GM12878 (cell line): ENCODE measurements around the gene GPC3. TPM values are rescaled to one million over a fixed set of nuclear protein-coding genes. Genes with fewer than 3 reads are reported as not detected.

Experiments
- ATAC-seq: fragments of 200-7000 bp; cut with Tn5 transposase; 3 replicates; pipeline ENCODE4 v1.9.1; 2020; ENCODE audit warnings: mild to moderate bottlenecking, moderate library complexity
- BruUV-seq: library from RNA; stranded (reverse); fragments of 400-500 nt; replicated peaks from 2 replicates; lab custom pipeline; 2021; lab: Mats Ljungman, UMichigan
- CTCF ChIA-PET: fragments of 300-600 bp; sonication (Branson Sonifier 250); formaldehyde crosslinking; extraction: SDS; loops from one replicate; lab custom pipeline; 2021; ENCODE audit warnings: inconsistent platforms; lab: Yijun Ruan, JAX
- POLR2A ChIA-PET: fragments of 350-600 bp; formaldehyde crosslinking; extraction: SDS; loops from one replicate; lab custom pipeline; 2021; ENCODE audit warnings: inconsistent platforms; lab: Charles Lee
- RAD21 ChIA-PET: fragments of 300-600 bp; sonication (Branson Sonifier 250); formaldehyde crosslinking; loops from one replicate; lab custom pipeline; 2023; ENCODE audit warnings: antibody characterized with exemption; ENCODE audit not compliant: unreplicated experiment; lab: Charles Lee
- SMC1A ChIA-PET: fragments of 300-600 bp; sonication (Branson Sonifier 250); formaldehyde crosslinking; loops from one replicate; lab custom pipeline; 2023; ENCODE audit not compliant: unreplicated experiment, uncharacterized antibody; lab: Charles Lee
- DNase-seq: peaks from one replicate; pipeline ENCODE4 v3.0.0-alpha.2; 2011; ENCODE audit warnings: low read depth, low spot score
- FAIRE-seq: peaks from 3 replicates; lab custom pipeline; 2011; peaks lifted over from hg19 to GRCh38; lab: Jason Lieb, UNC
- H2AFZ ChIP-seq: 2 replicates; pipeline ENCODE4 v1.6.0; 2011; ENCODE audit warnings: low read depth, low read length, control low read depth; ENCODE audit not compliant: control insufficient read depth
- H3K27ac ChIP-seq: 2 replicates; pipeline ENCODE4 v1.5.1; 2011; ENCODE audit warnings: control low read depth; ENCODE audit not compliant: control insufficient read depth, insufficient read depth
- H3K27me3 ChIP-seq, 2 experiments: replicated peaks in 1 of 2; 2 replicates each; pipeline versions ENCODE4 v1.6.0 to v1.6.1; 2011; ENCODE audit warnings: low read length in 1 of 2; ENCODE audit not compliant: control insufficient read depth in 2 of 2, insufficient read depth in 2 of 2
- H3K36me3 ChIP-seq, 2 experiments: 2 replicates each; pipeline ENCODE4 v1.5.1; 2011; ENCODE audit warnings: low read length in 1 of 2; ENCODE audit not compliant: control insufficient read depth in 2 of 2, insufficient read depth in 2 of 2
- H3K4me1 ChIP-seq: 2 replicates; pipeline ENCODE4 v1.6.1; 2011; ENCODE audit warnings: mild to moderate bottlenecking, low read length, moderate library complexity, mixed read lengths; ENCODE audit not compliant: control insufficient read depth, insufficient read depth
- H3K4me2 ChIP-seq: 2 replicates; pipeline ENCODE4 v1.6.0; 2011; ENCODE audit warnings: control low read depth; ENCODE audit not compliant: control insufficient read depth, insufficient read depth
- H3K4me3 ChIP-seq: fragments of 200-600 bp; sonication (generic); 2 replicates; pipeline ENCODE4 v1.5.1; 2016
- H3K79me2 ChIP-seq: 2 replicates; pipeline ENCODE4 v1.6.0; 2011; ENCODE audit warnings: low read length; ENCODE audit not compliant: control insufficient read depth, insufficient read depth
- H3K9ac ChIP-seq: 2 replicates; pipeline ENCODE4 v1.8.0; 2011; ENCODE audit warnings: low read length, control low read depth, mixed read lengths; ENCODE audit not compliant: control insufficient read depth, insufficient read depth
- H3K9me3 ChIP-seq: replicated peaks from 3 replicates; pipeline ENCODE4 v1.5.1; 2011; ENCODE audit warnings: mild to moderate bottlenecking, low read length; ENCODE audit not compliant: control insufficient read depth, insufficient read depth
- H4K20me1 ChIP-seq: 2 replicates; pipeline ENCODE4 v1.6.0; 2011; ENCODE audit not compliant: control insufficient read depth, insufficient read depth
- CBX3 ChIP-seq: fragments of 200-600 bp; sonication (generic); IDR thresholded peaks from 2 replicates; pipeline ENCODE4 v1.6.1; 2016; ENCODE audit warnings: low read depth, borderline replicate concordance
- CUX1 ChIP-seq: IDR thresholded peaks from 2 replicates; pipeline ENCODE4 v1.6.1; 2012; ENCODE audit warnings: improper control_type of control experiment, low read depth, low read length; ENCODE audit not compliant: insufficient replicate concordance
- IRF3 ChIP-seq: fragments of 450-650 bp; IDR thresholded peaks from 2 replicates; pipeline ENCODE4 v1.6.1; 2014; ENCODE audit warnings: mild to moderate bottlenecking
- LARP7 ChIP-seq: fragments of 450-650 bp; IDR thresholded peaks from 2 replicates; pipeline ENCODE4 v1.6.1; 2017; ENCODE audit warnings: mild to moderate bottlenecking
- MEF2A ChIP-seq: IDR thresholded peaks from 2 replicates; pipeline ENCODE4 v1.6.1; 2011; ENCODE audit warnings: low read depth, mild to moderate bottlenecking, low read length, moderate library complexity; ENCODE audit not compliant: insufficient read depth
- MYC ChIP-seq: IDR thresholded peaks from 2 replicates; pipeline ENCODE4 v1.6.1; 2011; ENCODE audit warnings: mild to moderate bottlenecking, low read length, moderate library complexity, inconsistent platforms; ENCODE audit not compliant: insufficient read depth, insufficient replicate concordance, insufficient read length, severe bottlenecking
- SMARCA5 ChIP-seq: fragments of 450-650 bp; IDR thresholded peaks from 2 replicates; pipeline ENCODE4 v1.6.1; 2017; ENCODE audit warnings: mild to moderate bottlenecking
- YBX1 ChIP-seq: fragments of 450-650 bp; IDR thresholded peaks from 2 replicates; pipeline ENCODE4 v1.6.1; 2016; ENCODE audit warnings: antibody characterized with exemption
- WGBS: methylation state at CpG from one replicate; pipeline ENCODE4 v1.1.6; 2016; ENCODE audit warnings: low lambda C conversion rate; ENCODE audit not compliant: insufficient replicate concordance, insufficient coverage; ENCODE audit errors: missing lambda C conversion rate; 5-methylcytosine and 5-hydroxymethylcytosine counted together
- in situ Hi-C: fragments of 300-500 bp; cut with MboI; formaldehyde crosslinking; loops from 9 replicates; pipeline ENCODE4 v1.14.3; 2018; ENCODE audit warnings: mixed read lengths
- intact Hi-C: fragments of 100-400 bp; cut with micrococcal nuclease; formaldehyde crosslinking; loops from one replicate; pipeline ENCODE4 v1.14.2; 2022; ENCODE audit not compliant: unreplicated experiment
- polyA plus RNA-seq, 11 experiments: library from polyadenylated mRNA; depleted of rRNA in 4 of 11; unstranded in 6 of 11; stranded (reverse) in 5 of 11; fragments of >200 nt; fragmentation: Nextera tagmentation in 4 of 11; fragmentation: Illumina TruSeq in 1 of 11; extraction: Ambion mirVana in 4 of 11; extraction: Trizol in 1 of 11; gene quantifications; 1 replicate in 1 of 11; 2 replicates in 10 of 11; pipeline versions ENCODE4 v1.2.1 to v1.2.3, GENCODE V29; 2011 to 2016; ENCODE audit warnings: inconsistent platforms in 2 of 11, missing spikeins in 2 of 11, low read depth in 1 of 11
- total RNA-seq, 4 experiments: library from RNA; depleted of rRNA in 3 of 4; stranded (reverse); fragments of >200 nt in 3 of 4; fragmentation: Illumina TruSeq in 1 of 4; extraction: Trizol in 1 of 4; gene quantifications; 2 replicates each; pipeline versions ENCODE4 v1.2.1 to v1.2.3, GENCODE V29; 2013 to 2021
- TF ChIP-seq, protein P1 (sequence below): fragments of 450-650 bp; IDR thresholded peaks from 2 replicates; pipeline ENCODE4 v1.6.1; 2017; ENCODE audit warnings: mild to moderate bottlenecking
- TF ChIP-seq, protein P2 (sequence below): IDR thresholded peaks from 2 replicates; pipeline ENCODE4 v1.6.1; 2012; ENCODE audit warnings: low read depth, low read length, improper control_type of control experiment

Gene GPC3
- total and polyA plus RNA-seq, 10 of the 15 experiments (the other 5 are each of a cell fraction or from before 2014, with no cell fraction given) = 0.09 to 0.82 TPM; not detected in 8

DNA sequence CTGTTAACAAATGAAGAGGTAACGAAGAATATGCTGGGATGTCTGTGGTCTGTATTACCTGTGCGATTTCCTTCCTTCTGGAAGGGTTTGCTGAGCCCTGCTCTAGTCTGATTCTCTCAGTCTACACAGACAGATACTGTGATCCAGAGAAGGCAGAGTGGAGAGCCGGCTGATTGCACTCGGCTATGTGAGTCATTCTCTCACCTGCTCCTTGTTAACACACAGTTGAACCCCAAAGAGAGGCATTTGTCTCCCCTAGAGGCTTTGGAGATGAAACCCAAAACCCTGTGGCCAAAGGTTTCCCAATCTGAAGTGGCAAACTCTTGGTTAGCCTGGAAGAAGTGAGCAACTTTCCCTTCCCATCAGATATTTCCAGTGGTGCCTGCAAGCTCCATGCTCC, 492.0 kb downstream of the GPC3 start (continued):
- TF ChIP-seq CUX1 (no peak), IRF3 (no peak)

GRCh38 chrX:133490955-133491354, 494.4 kb downstream of the GPC3 start:
- ATAC-seq = no peak
- 21% methylated on average over 1 of the region's 1 CpG for WGBS
- DNase-seq = no peak
- Histone ChIP-seq H3K79me2 (no peaks in the 10 kb centered on the region), H3K9ac (no peak overlapping the region), H3K4me3 (no peak overlapping the region), H3K27me3 (no peaks in the 10 kb centered on the region), H3K9me3 (no peaks in the 10 kb centered on the region), H4K20me1 (no peaks in the 10 kb centered on the region), H3K4me2 (no peak overlapping the region), H3K36me3 (no peaks in the 10 kb centered on the region), H3K4me1 (no peaks in the 10 kb centered on the region), H3K27ac (no peak overlapping the region), H2AFZ (no peak overlapping the region)
- in situ Hi-C loops = no loop called here
- RAD21 ChIA-PET = no interaction called here
- SMC1A ChIA-PET = no interaction called here
- intact Hi-C loops = no loop called here
- BruUV-seq = no TSS peak
- POLR2A ChIA-PET = no interaction called here
- FAIRE-seq = no peak
- CTCF ChIA-PET = no interaction called here
- no peak for TF ChIP-seq MYC
- TF ChIP-seq, protein P1, sequence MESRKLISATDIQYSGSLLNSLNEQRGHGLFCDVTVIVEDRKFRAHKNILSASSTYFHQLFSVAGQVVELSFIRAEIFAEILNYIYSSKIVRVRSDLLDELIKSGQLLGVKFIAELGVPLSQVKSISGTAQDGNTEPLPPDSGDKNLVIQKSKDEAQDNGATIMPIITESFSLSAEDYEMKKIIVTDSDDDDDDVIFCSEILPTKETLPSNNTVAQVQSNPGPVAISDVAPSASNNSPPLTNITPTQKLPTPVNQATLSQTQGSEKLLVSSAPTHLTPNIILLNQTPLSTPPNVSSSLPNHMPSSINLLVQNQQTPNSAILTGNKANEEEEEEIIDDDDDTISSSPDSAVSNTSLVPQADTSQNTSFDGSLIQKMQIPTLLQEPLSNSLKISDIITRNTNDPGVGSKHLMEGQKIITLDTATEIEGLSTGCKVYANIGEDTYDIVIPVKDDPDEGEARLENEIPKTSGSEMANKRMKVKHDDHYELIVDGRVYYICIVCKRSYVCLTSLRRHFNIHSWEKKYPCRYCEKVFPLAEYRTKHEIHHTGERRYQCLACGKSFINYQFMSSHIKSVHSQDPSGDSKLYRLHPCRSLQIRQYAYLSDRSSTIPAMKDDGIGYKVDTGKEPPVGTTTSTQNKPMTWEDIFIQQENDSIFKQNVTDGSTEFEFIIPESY = no peak
- no peak for TF ChIP-seq YBX1
- TF ChIP-seq, protein P2, sequence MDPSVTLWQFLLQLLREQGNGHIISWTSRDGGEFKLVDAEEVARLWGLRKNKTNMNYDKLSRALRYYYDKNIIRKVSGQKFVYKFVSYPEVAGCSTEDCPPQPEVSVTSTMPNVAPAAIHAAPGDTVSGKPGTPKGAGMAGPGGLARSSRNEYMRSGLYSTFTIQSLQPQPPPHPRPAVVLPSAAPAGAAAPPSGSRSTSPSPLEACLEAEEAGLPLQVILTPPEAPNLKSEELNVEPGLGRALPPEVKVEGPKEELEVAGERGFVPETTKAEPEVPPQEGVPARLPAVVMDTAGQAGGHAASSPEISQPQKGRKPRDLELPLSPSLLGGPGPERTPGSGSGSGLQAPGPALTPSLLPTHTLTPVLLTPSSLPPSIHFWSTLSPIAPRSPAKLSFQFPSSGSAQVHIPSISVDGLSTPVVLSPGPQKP = no peak
- TF ChIP-seq SMARCA5 = no peak
- no peak for TF ChIP-seq LARP7
- no peak for TF ChIP-seq MEF2A
- no peak for TF ChIP-seq CBX3
